Keratinocyte (primary cell): ENCODE results near the gene CIRBP. TPM values are rescaled to one million over a fixed set of nuclear protein-coding genes. Genes with fewer than 3 reads are reported as not detected.

Experiments
- DNase-seq: peaks from one replicate; pipeline ENCODE4 v3.0.0-alpha.2; 2011; ENCODE audit warnings: low read depth, missing footprints, low spot score
- FAIRE-seq: peaks from 2 replicates; lab custom pipeline; 2011; peaks lifted over from hg19 to GRCh38; lab: Jason Lieb, UNC
- H2AFZ ChIP-seq: 2 replicates; pipeline ENCODE4 v1.6.0; 2012; ENCODE audit warnings: low read length, control low read depth, inconsistent platforms; ENCODE audit not compliant: control insufficient read depth
- H3K27ac ChIP-seq: 2 replicates; pipeline ENCODE4 v1.5.1; 2011; ENCODE audit warnings: low read length; ENCODE audit not compliant: control insufficient read depth, insufficient read depth
- H3K27me3 ChIP-seq: 3 replicates; pipeline ENCODE4 v1.6.0; 2011; ENCODE audit warnings: low read length; ENCODE audit not compliant: control insufficient read depth, insufficient read depth; ENCODE audit errors: extremely low read depth
- H3K36me3 ChIP-seq, 2 experiments: 2 replicates in 1 of 2; 3 replicates in 1 of 2; pipeline ENCODE4 v1.5.1; 2011; ENCODE audit warnings: low read length in 2 of 2, mild to moderate bottlenecking in 1 of 2; ENCODE audit not compliant: control insufficient read depth in 2 of 2, insufficient read depth in 2 of 2; ENCODE audit errors: extremely low read depth in 1 of 2
- H3K4me1 ChIP-seq: 3 replicates; pipeline ENCODE4 v1.5.1; 2011; ENCODE audit warnings: low read length; ENCODE audit not compliant: control insufficient read depth, insufficient read depth; ENCODE audit errors: extremely low read depth
- H3K4me2 ChIP-seq: 3 replicates; pipeline ENCODE4 v1.6.0; 2011; ENCODE audit warnings: low read depth, low read length; ENCODE audit not compliant: control insufficient read depth, insufficient read depth; ENCODE audit errors: extremely low read depth
- H3K4me3 ChIP-seq, 3 experiments: fragments of 200-600 bp in 1 of 3; sonication (generic) in 1 of 3; 2 replicates in 2 of 3; 3 replicates in 1 of 3; pipeline ENCODE4 v1.5.1; 2011 to 2016; ENCODE audit warnings: low read length in 3 of 3, mild to moderate bottlenecking in 3 of 3, control low read depth in 2 of 3, inconsistent platforms in 1 of 3, low read depth in 1 of 3, mixed read lengths in 1 of 3, mixed run types in 1 of 3, moderate library complexity in 1 of 3; ENCODE audit not compliant: control insufficient read depth in 2 of 3, insufficient read depth in 2 of 3; ENCODE audit errors: extremely low read depth in 1 of 3
- H3K79me2 ChIP-seq: 2 replicates; pipeline ENCODE4 v1.6.0; 2012; ENCODE audit warnings: low read length; ENCODE audit not compliant: control insufficient read depth, insufficient read depth
- H3K9ac ChIP-seq: 3 replicates; pipeline ENCODE4 v1.6.0; 2011; ENCODE audit warnings: low read length; ENCODE audit not compliant: control insufficient read depth, insufficient read depth; ENCODE audit errors: extremely low read depth
- H3K9me1 ChIP-seq: 3 replicates; pipeline ENCODE4 v1.6.0; 2011; ENCODE audit warnings: low read length; ENCODE audit not compliant: control insufficient read depth, insufficient read depth; ENCODE audit errors: extremely low read depth
- H3K9me3 ChIP-seq: 2 replicates; pipeline ENCODE4 v1.5.1; 2012; ENCODE audit warnings: low read depth, low read length; ENCODE audit not compliant: control insufficient read depth
- H4K20me1 ChIP-seq: 3 replicates; pipeline ENCODE4 v1.6.0; 2011; ENCODE audit warnings: low read length; ENCODE audit not compliant: control insufficient read depth, insufficient read depth; ENCODE audit errors: extremely low read depth
- CTCF ChIP-seq, 3 experiments: IDR thresholded peaks in 1 of 3; conservative IDR thresholded peaks in 1 of 3; optimal IDR thresholded peaks in 1 of 3; 2 replicates in 2 of 3; 3 replicates in 1 of 3; pipeline versions ENCODE3 to v1.5.1; 2011; ENCODE audit warnings: low read length in 3 of 3, mild to moderate bottlenecking in 3 of 3, moderate library complexity in 2 of 3, control low read depth in 1 of 3, inconsistent platforms in 1 of 3; ENCODE audit not compliant: insufficient read depth in 2 of 3; ENCODE audit errors: extremely low read depth in 1 of 3
- EZH2 ChIP-seq: IDR thresholded peaks from one replicate; pipeline ENCODE4 v1.6.1; 2012; ENCODE audit warnings: inconsistent platforms, mild to moderate bottlenecking, low read length, moderate library complexity
- dilution Hi-C: fragments of 300-500 bp; cut with MboI; formaldehyde crosslinking; loops from one replicate; pipeline ENCODE4 v1.7.0; 2020; ENCODE audit warnings: low sequenced_read_pairs; ENCODE audit not compliant: extremely low pct_ligation_motif_present
- polyA plus RNA-seq, 5 experiments: library from polyadenylated mRNA; depleted of rRNA in 3 of 5; stranded (reverse) in 3 of 5; stranded (forward) in 1 of 5; unstranded in 1 of 5; fragments of >200 nt; gene quantifications; 1 replicate in 1 of 5; 2 replicates in 3 of 5; 3 replicates in 1 of 5; pipeline versions ENCODE4 v1.2.1 to v1.2.3, GENCODE V29; 2011 to 2012; ENCODE audit warnings: missing spikeins in 2 of 5, low read depth in 1 of 5, low replicate concordance in 1 of 5

Gene CIRBP
- polyA plus RNA-seq, 1 donor (not counting 4 experiments of a cell fraction or from before 2014, with no cell fraction given), result 113 TPM

GRCh38 chr19:1258707-1259205 is 10.4 kb upstream of the CIRBP start:
- dilution Hi-C loops, result no loop called here
- H4K20me1 ChIP-seq, result peaks cover 18% of the 10 kb centered on the region
- DNase-seq, result no peak

DNA sequence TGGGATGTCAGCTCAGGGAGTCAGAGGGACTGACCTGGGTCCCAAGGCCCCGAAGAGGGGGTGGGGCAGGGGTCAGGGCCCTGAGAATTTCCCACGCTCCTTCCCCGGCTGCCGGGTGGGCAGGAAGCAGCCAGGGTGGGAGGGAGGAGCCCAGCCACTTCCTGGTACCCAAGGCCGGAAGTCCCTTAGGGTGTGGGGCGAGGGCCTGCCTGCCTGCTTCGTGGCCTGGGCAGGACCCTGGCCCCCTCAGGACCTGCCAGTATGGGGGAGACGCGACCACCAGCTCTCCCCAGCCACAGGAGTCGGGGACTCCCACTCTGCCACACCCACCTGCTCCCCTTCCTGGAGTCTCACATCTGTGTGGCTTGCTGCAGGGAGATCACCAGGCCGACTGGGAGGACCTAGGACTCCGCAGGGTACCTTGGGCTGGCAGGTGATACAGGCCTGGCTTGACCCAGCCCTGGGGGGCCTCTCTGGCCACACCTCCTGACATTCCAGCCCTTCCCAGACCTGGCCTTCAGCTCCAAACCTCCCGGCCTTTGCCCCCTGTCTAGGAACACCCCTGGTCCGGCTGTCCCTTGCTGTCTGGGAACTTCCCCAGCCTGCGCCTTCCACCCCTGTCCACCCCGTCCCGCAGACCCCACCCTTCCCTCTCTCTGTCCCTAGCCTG is 9.8 kb upstream of the CIRBP start:
- dilution Hi-C loops, result no loop called here
- no peak overlapping the region for H2AFZ ChIP-seq
- no peak for DNase-seq
- H3K27ac ChIP-seq, result peak overlapping the region; percentile 58
- peak overlapping the region; percentile 54 for H3K4me2 ChIP-seq
- H3K4me3 ChIP-seq, result peak overlapping the region in 1 of 3 experiments; percentile 2
- TF ChIP-seq EZH2 (no peak), CTCF (optimal IDR thresholded peaks at IDR 0.05 in 1 of 3, IDR thresholded peaks at IDR 0.05 in 1 of 3, conservative IDR thresholded peaks at IDR 0.05 in 1 of 3; ENCODE audit: extremely low read depth in 1 of 3, insufficient read depth in 2 of 3, low read length in 3 of 3) (no peak)
- H3K9me1 ChIP-seq, result no peaks in the 10 kb centered on the region
- peaks cover 24 to 38% of the 10 kb centered on the region in 2 experiments for H3K36me3 ChIP-seq
- peaks cover 18% of the 10 kb centered on the region for H4K20me1 ChIP-seq
- H3K27me3 ChIP-seq, result no peaks in the 10 kb centered on the region
- peaks cover 32% of the 10 kb centered on the region for H3K79me2 ChIP-seq
- FAIRE-seq, result no peak
- peak overlapping the region; percentile 52 for H3K9ac ChIP-seq
- peaks cover 57% of the 10 kb centered on the region for H3K4me1 ChIP-seq
- H3K9me3 ChIP-seq, result no peaks in the 10 kb centered on the region

More at GRCh38 chr19:1258707-1259205, 10.4 kb upstream of the CIRBP start:
- H3K9me3 ChIP-seq, result no peaks in the 10 kb centered on the region
- H2AFZ ChIP-seq, result no peak overlapping the region
- peak overlapping the region; percentile 52 for H3K9ac ChIP-seq
- no peaks in the 10 kb centered on the region for H3K9me1 ChIP-seq
- no peak for FAIRE-seq
- H3K79me2 ChIP-seq, result peaks cover 38% of the 10 kb centered on the region
- H3K27ac ChIP-seq, result peak overlapping the region; percentile 58
- TF ChIP-seq EZH2 (no peak), CTCF (optimal IDR thresholded peaks at IDR 0.05 in 1 of 3, IDR thresholded peaks at IDR 0.05 in 1 of 3, conservative IDR thresholded peaks at IDR 0.05 in 1 of 3; ENCODE audit: extremely low read depth in 1 of 3, insufficient read depth in 2 of 3, low read length in 3 of 3) (no peak)
- H3K4me2 ChIP-seq, result peak overlapping the region; percentile 54
- H3K4me3 ChIP-seq, result peak overlapping the region in 1 of 3 experiments; percentile 2
- H3K27me3 ChIP-seq, result no peaks in the 10 kb centered on the region
- H3K4me1 ChIP-seq, result peaks cover 57% of the 10 kb centered on the region
- H3K36me3 ChIP-seq, result peaks cover 24 to 41% of the 10 kb centered on the region in 2 experiments
